HEK293 (cell line): ENCODE measurements around the gene DCAKD.
A peak's percentile ranks its signal among the peaks of the same experiment; 100 is the strongest.

Experiments
- CTCF ChIA-PET: fragments of 350-600 bp; formaldehyde crosslinking; extraction: SDS; loops from one replicate; lab custom pipeline; 2021; ENCODE audit warnings: antibody characterized with exemption; lab: Yijun Ruan, JAX
- POLR2A ChIA-PET: fragments of 300-600 bp; formaldehyde crosslinking; extraction: SDS; loops from one replicate; lab custom pipeline; 2020; ENCODE audit warnings: antibody characterized with exemption, inconsistent platforms; lab: Yijun Ruan, JAX
- H3K27ac ChIP-seq: fragments of 200-500 bp; sonication (Bioruptor generic); 2 replicates; pipeline ENCODE4 v1.5.1; 2014; ENCODE audit warnings: low read depth, low read length, control low read depth, inconsistent platforms; ENCODE audit errors: extremely low read depth
- H3K36me3 ChIP-seq, 2 experiments: fragments of 200-500 bp in 1 of 2; sonication (Bioruptor generic) in 1 of 2; 1 replicate in 1 of 2; 2 replicates in 1 of 2; pipeline ENCODE4 v1.5.1; 2014 to 2017; ENCODE audit warnings: inconsistent platforms in 2 of 2, low read length in 2 of 2; ENCODE audit not compliant: control insufficient read depth in 2 of 2, insufficient read depth in 1 of 2
- H3K4me1 ChIP-seq: fragments of 200-500 bp; sonication (Bioruptor generic); 2 replicates; pipeline ENCODE4 v1.5.1; 2014; ENCODE audit warnings: mild to moderate bottlenecking, low read length, inconsistent platforms; ENCODE audit not compliant: control insufficient read depth, insufficient read depth
- H3K4me3 ChIP-seq: 2 replicates; pipeline ENCODE4 v1.5.1; 2011; ENCODE audit warnings: low read depth, mild to moderate bottlenecking, control low read depth, low read length, moderate library complexity
- H3K9me3 ChIP-seq: fragments of 200-500 bp; sonication (Bioruptor generic); 2 replicates; pipeline ENCODE4 v1.5.1; 2014; ENCODE audit warnings: low read depth, low read length, inconsistent platforms; ENCODE audit not compliant: control insufficient read depth, insufficient read depth
- ZBTB17 ChIP-seq: fragments of 450-650 bp; formaldehyde crosslinking; IDR thresholded peaks from 2 replicates; pipeline ENCODE4 v1.5.1; 2016; ENCODE audit warnings: missing biosample characterization, missing genetic modification characterization
- ZFP3 ChIP-seq: fragments of 450-650 bp; formaldehyde crosslinking; IDR thresholded peaks from 2 replicates; pipeline ENCODE4 v1.5.1; 2016; ENCODE audit warnings: low read depth, missing biosample characterization, missing genetic modification characterization
- ZFP41 ChIP-seq: fragments of 450-650 bp; formaldehyde crosslinking; IDR thresholded peaks from 2 replicates; pipeline ENCODE4 v1.5.1; 2016; ENCODE audit warnings: missing biosample characterization, missing genetic modification characterization, borderline replicate concordance
- ZNF366 ChIP-seq: fragments of 450-650 bp; formaldehyde crosslinking; conservative IDR thresholded peaks from 2 replicates; pipeline ENCODE4 v1.5.1; 2016; ENCODE audit warnings: missing biosample characterization, missing genetic modification characterization
- ZNF571 ChIP-seq: fragments of 450-650 bp; formaldehyde crosslinking; IDR thresholded peaks from 2 replicates; pipeline ENCODE4 v1.5.0; 2017; ENCODE audit warnings: missing biosample characterization, missing genetic modification characterization
- ZNF654 ChIP-seq: fragments of 450-650 bp; formaldehyde crosslinking; IDR thresholded peaks from 2 replicates; pipeline ENCODE4 v1.5.1; 2016; ENCODE audit warnings: low read depth, missing biosample characterization, missing genetic modification characterization
- TF ChIP-seq, protein P1 (sequence below): fragments of 450-650 bp; formaldehyde crosslinking; IDR thresholded peaks from 2 replicates; pipeline ENCODE4 v1.5.1; 2016; ENCODE audit warnings: missing biosample characterization, missing genetic modification characterization
- TF ChIP-seq, protein P2 (sequence below): fragments of 450-650 bp; formaldehyde crosslinking; IDR thresholded peaks from 2 replicates; pipeline ENCODE4 v1.5.1; 2016; ENCODE audit warnings: missing biosample characterization, missing genetic modification characterization
- TF ChIP-seq, protein P3 (sequence below): fragments of 450-650 bp; IDR thresholded peaks from 2 replicates; pipeline ENCODE4 v1.5.1; 2018; ENCODE audit warnings: missing biosample characterization, mild to moderate bottlenecking, missing genetic modification characterization

The DCAKD gene

DNA sequence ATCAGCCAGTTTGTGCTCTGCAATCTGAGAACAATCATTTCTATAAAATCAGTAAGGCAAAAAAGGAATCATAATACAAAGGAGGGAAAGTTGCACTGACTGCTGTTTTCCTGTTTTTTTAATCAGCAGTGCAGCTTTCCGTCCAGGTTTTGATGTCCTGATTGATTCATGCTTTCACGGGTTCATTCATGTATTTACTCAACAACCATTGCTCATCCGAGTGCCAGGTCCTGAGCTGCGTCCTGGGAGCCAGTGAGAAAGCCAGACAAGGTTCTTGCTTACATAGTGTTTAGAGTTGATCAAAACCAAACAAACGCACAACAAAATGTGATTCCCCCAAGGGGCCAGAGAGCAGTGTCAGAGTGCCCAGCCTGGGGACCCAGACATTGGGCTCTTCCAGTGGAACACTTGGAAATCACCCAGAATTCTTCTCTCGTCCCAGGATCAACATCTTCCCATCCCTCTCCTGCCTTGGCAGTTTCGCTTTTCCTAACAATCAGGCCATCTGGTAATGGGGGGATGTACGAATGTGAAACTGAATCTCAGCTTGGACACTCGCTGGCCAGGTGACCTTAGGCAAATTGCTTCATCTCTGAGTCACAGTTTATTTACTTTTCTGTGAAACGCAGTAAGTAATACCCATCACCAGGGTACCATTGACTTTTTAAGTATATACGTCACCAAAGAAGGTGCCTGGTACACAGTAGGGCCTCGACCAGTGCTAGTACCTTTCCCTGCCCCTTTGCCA is 70.0 kb downstream of the DCAKD start:
- POLR2A ChIA-PET, result no interaction called here
- CTCF ChIA-PET, result interaction anchor here (1.0 to 5.6 kb wide), 5 partner anchors 9 to 205 kb away, joined by 3 to 26 read pairs (median 4); no protein-coding TSS in a partner anchor
- Histone ChIP-seq H3K27ac (no peak overlapping the region), H3K4me1 (peaks cover 5% of the 10 kb centered on the region; the same call in 1 of the 2 replicates), H3K36me3 (no peaks in the 10 kb centered on the region), H3K9me3 (no peaks in the 10 kb centered on the region), H3K4me3 (no peak overlapping the region)
- TF ChIP-seq ZNF366 (tag by site-specific recombination), result no peak
- TF ChIP-seq ZBTB17, result peak; percentile 70

DNA sequence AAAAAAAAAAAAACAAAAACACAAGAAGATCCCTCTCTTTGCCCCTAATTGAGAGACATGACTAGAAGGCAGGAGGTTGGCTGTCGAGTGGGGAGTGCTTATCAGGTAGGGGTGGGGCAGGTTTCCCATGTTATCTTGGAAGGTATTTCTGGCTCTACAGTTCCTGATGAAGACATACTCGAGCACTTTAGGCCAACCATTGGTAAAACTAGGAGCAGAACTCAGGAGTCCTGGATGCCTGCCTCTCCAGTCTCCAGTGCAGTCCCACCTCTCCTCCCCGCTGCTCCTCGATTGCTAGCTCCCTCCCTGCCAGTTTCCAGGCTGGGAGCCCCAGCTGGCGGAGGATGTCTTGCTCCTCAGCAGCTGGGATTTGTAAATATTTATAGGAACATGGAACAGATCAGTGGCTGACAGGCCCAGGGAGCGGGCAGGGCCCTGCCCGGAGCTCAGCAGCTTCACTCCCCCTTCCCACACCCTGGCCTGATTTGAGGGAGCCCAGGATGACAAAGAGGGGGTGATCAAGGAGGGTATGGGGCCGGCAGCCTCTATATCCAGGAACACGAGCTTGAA is 71.9 kb downstream of the DCAKD start:
- CTCF ChIA-PET, result interaction anchor here (1.0 to 5.6 kb wide), 3 partner anchors 20 to 59 kb away, joined by 5 to 26 read pairs (median 5); no protein-coding TSS in a partner anchor
- POLR2A ChIA-PET, result no interaction called here
- H3K27ac ChIP-seq, result no peak overlapping the region

DNA sequence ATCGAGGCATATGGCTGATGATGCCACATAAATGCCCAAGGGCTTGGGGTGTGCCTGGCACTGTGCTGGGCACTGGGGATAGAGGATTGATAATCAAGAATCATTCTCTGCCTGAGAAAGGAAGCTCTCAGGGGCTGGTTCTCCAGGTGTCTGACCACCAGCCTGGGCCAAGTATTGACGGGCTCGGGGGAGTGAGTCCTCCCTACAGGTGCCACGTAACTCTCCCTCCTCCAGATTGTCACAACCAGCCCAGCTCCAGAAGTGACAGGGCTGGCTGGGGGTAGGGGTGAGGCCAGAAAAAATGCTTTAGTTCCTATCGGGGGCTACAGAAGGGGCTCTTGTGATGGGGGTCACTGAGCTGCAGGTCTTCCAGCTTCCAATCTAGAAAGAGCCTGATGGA is 72.6 kb downstream of the DCAKD start:
- TF ChIP-seq, protein P1, sequence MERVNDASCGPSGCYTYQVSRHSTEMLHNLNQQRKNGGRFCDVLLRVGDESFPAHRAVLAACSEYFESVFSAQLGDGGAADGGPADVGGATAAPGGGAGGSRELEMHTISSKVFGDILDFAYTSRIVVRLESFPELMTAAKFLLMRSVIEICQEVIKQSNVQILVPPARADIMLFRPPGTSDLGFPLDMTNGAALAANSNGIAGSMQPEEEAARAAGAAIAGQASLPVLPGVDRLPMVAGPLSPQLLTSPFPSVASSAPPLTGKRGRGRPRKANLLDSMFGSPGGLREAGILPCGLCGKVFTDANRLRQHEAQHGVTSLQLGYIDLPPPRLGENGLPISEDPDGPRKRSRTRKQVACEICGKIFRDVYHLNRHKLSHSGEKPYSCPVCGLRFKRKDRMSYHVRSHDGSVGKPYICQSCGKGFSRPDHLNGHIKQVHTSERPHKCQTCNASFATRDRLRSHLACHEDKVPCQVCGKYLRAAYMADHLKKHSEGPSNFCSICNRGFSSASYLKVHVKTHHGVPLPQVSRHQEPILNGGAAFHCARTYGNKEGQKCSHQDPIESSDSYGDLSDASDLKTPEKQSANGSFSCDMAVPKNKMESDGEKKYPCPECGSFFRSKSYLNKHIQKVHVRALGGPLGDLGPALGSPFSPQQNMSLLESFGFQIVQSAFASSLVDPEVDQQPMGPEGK (tag by site-specific recombination), result no peak
- TF ChIP-seq ZFP3 (tag by site-specific recombination) (no peak), ZNF654 (tag by site-specific recombination) (no peak), ZNF571 (tag by site-specific recombination) (no peak), ZFP41 (no peak)
- TF ChIP-seq, all 188 proteins: peak for 0
- ChIA-PET CTCF (interaction anchor here (1.3 to 5.6 kb wide), 2 partner anchors 42 to 59 kb away, joined by 5 to 26 read pairs; no protein-coding TSS in a partner anchor), POLR2A (no interaction called here)
- Histone ChIP-seq H3K9me3 (no peaks in the 10 kb centered on the region), H3K36me3 (no peaks in the 10 kb centered on the region), H3K4me3 (no peak overlapping the region), H3K4me1 (peaks cover 5% of the 10 kb centered on the region; the same call in 1 of the 2 replicates), H3K27ac (no peak overlapping the region)

More for the DNA sequence above, 71.9 kb downstream of the DCAKD start:
- Histone ChIP-seq H3K9me3 (no peaks in the 10 kb centered on the region), H3K36me3 (no peaks in the 10 kb centered on the region), H3K4me1 (peaks cover 5% of the 10 kb centered on the region; the same call in 1 of the 2 replicates), H3K4me3 (no peak overlapping the region)
- TF ChIP-seq, protein P2, sequence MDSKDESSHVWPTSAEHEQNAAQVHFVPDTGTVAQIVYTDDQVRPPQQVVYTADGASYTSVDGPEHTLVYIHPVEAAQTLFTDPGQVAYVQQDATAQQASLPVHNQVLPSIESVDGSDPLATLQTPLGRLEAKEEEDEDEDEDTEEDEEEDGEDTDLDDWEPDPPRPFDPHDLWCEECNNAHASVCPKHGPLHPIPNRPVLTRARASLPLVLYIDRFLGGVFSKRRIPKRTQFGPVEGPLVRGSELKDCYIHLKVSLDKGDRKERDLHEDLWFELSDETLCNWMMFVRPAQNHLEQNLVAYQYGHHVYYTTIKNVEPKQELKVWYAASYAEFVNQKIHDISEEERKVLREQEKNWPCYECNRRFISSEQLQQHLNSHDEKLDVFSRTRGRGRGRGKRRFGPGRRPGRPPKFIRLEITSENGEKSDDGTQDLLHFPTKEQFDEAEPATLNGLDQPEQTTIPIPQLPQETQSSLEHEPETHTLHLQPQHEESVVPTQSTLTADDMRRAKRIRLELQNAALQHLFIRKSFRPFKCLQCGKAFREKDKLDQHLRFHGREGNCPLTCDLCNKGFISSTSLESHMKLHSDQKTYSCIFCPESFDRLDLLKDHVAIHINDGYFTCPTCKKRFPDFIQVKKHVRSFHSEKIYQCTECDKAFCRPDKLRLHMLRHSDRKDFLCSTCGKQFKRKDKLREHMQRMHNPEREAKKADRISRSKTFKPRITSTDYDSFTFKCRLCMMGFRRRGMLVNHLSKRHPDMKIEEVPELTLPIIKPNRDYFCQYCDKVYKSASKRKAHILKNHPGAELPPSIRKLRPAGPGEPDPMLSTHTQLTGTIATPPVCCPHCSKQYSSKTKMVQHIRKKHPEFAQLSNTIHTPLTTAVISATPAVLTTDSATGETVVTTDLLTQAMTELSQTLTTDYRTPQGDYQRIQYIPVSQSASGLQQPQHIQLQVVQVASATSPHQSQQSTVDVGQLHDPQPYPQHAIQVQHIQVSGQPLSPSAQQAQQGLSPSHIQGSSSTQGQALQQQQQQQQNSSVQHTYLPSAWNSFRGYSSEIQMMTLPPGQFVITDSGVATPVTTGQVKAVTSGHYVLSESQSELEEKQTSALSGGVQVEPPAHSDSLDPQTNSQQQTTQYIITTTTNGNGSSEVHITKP (tag by site-specific recombination), result peak; percentile 89
- TF ChIP-seq, protein P3, sequence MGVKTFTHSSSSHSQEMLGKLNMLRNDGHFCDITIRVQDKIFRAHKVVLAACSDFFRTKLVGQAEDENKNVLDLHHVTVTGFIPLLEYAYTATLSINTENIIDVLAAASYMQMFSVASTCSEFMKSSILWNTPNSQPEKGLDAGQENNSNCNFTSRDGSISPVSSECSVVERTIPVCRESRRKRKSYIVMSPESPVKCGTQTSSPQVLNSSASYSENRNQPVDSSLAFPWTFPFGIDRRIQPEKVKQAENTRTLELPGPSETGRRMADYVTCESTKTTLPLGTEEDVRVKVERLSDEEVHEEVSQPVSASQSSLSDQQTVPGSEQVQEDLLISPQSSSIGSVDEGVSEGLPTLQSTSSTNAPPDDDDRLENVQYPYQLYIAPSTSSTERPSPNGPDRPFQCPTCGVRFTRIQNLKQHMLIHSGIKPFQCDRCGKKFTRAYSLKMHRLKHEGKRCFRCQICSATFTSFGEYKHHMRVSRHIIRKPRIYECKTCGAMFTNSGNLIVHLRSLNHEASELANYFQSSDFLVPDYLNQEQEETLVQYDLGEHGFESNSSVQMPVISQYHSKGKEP (tag by site-specific recombination), result no peak
